ENCODE measurements around the gene TRPM2. TPM values are rescaled to one million over a fixed set of nuclear protein-coding genes. Genes with fewer than 3 reads are reported as not detected.

Gene TRPM2
- total RNA-seq, 1 donor from 2014 or later = 2.8 TPM

- DNase-seq (ENCODE audit: low read depth) = no peak
- no peak for TF ChIP-seq CTCF (IDR thresholded peaks at IDR 0.05; ENCODE audit: insufficient read depth, low read length, poor library complexity, severe bottlenecking)
Measured at GRCh38 chr21:44427241-44428120, 74.1 kb downstream of the TRPM2 start.

GRCh38 chr21:44428281-44428960 is 75.0 kb downstream of the TRPM2 start:
- no peak for DNase-seq (ENCODE audit: low read depth)
- H3K4me3 ChIP-seq (ENCODE audit: low read depth, low read length) = no peak overlapping the region

More at GRCh38 chr21:44427241-44428120, 74.1 kb downstream of the TRPM2 start:
- Histone ChIP-seq H3K36me3 (ENCODE audit: control insufficient read depth, insufficient read depth, low read length) (no peaks in the 10 kb centered on the region), H3K4me3 (ENCODE audit: low read depth, low read length) (no peak overlapping the region), H3K27me3 (ENCODE audit: control insufficient read depth, insufficient read depth, low read length) (no peaks in the 10 kb centered on the region)

GRCh38 chr21:44429894-44430293 is 76.5 kb downstream of the TRPM2 start:
- H3K27me3 ChIP-seq (ENCODE audit: control insufficient read depth, insufficient read depth, low read length) = no peaks in the 10 kb centered on the region
- TF ChIP-seq CTCF (IDR thresholded peaks at IDR 0.05; ENCODE audit: insufficient read depth, low read length, poor library complexity, severe bottlenecking) = no peak
- H3K36me3 ChIP-seq (ENCODE audit: control insufficient read depth, insufficient read depth, low read length) = no peaks in the 10 kb centered on the region

More at GRCh38 chr21:44428281-44428960, 75.0 kb downstream of the TRPM2 start:
- Histone ChIP-seq H3K36me3 (ENCODE audit: control insufficient read depth, insufficient read depth, low read length) (no peaks in the 10 kb centered on the region), H3K27me3 (ENCODE audit: control insufficient read depth, insufficient read depth, low read length) (no peaks in the 10 kb centered on the region)
- no peak for TF ChIP-seq CTCF (IDR thresholded peaks at IDR 0.05; ENCODE audit: insufficient read depth, low read length, poor library complexity, severe bottlenecking)

GRCh38 chr21:44431300-44431699 is 77.9 kb downstream of the TRPM2 start:
- TF ChIP-seq CTCF (IDR thresholded peaks at IDR 0.05; ENCODE audit: insufficient read depth, low read length, poor library complexity, severe bottlenecking) = no peak
- DNase-seq (ENCODE audit: low read depth) = no peak
- H3K4me3 ChIP-seq (ENCODE audit: low read depth, low read length) = no peak overlapping the region
- H3K27me3 ChIP-seq (ENCODE audit: control insufficient read depth, insufficient read depth, low read length) = no peaks in the 10 kb centered on the region
- no peaks in the 10 kb centered on the region for H3K36me3 ChIP-seq (ENCODE audit: control insufficient read depth, insufficient read depth, low read length)

More at GRCh38 chr21:44429894-44430293, 76.5 kb downstream of the TRPM2 start:
- no peak overlapping the region for H3K4me3 ChIP-seq (ENCODE audit: low read depth, low read length)
- no peak for DNase-seq (ENCODE audit: low read depth)

GRCh38 chr21:44432841-44433790 is 79.7 kb downstream of the TRPM2 start:
- TF ChIP-seq CTCF (IDR thresholded peaks at IDR 0.05; ENCODE audit: insufficient read depth, low read length, poor library complexity, severe bottlenecking) = no peak
- H3K27me3 ChIP-seq (ENCODE audit: control insufficient read depth, insufficient read depth, low read length) = no peaks in the 10 kb centered on the region
- H3K4me3 ChIP-seq (ENCODE audit: low read depth, low read length) = no peak overlapping the region
- H3K36me3 ChIP-seq (ENCODE audit: control insufficient read depth, insufficient read depth, low read length) = no peaks in the 10 kb centered on the region
- no peak for DNase-seq (ENCODE audit: low read depth)

Measured in kidney epithelial cell (primary cell).